ENCODE data around the gene HAGHL.

DNA sequence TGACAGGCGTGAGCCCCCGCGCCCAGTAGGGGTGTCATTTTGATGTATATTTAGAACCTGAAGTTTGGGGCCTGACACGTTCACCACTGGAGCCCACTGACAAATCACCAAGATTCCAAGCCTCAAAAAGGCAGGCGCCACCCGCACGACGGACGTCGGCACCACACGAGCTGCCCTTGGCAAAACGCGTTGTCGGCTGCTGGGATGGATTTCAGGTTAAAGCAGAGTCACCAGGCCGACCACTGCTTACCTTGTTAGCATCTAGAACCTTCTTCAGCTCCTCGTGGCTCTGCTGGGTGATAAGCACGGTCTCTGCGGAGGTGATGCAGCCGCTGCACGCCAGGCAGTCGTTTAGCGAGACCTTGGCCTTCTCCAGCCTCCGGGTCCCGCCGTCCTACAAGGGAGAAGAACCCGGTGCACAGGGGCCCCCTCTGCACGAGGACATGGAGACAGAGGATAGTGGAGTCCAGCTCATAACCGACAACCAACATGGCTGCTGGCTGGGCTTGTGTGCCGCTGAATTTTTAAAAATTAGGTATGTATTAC, 10.1 kb downstream of the HAGHL start:
- TF ChIP-seq RAD21 (IDR thresholded peaks at IDR 0.05; ENCODE audit: low read depth), result no peak
- no peak for TF ChIP-seq POLR2A (IDR thresholded peaks at IDR 0.05; ENCODE audit: borderline replicate concordance, extremely low read depth, insufficient read depth, insufficient read length)
- no peak for TF ChIP-seq TCF7L2 (IDR thresholded peaks at IDR 0.05; ENCODE audit: borderline replicate concordance, extremely low read depth, insufficient read depth, insufficient read length)
- no peak for TF ChIP-seq CTCF (IDR thresholded peaks at IDR 0.05 in 2 of 3, conservative IDR thresholded peaks at IDR 0.05 in 1 of 3; ENCODE audit: borderline replicate concordance in 1 of 3, insufficient read depth in 1 of 3, low read depth in 2 of 3, low read length in 2 of 3)
- no peak for TF ChIP-seq EZH2phosphoT487 (IDR thresholded peaks at IDR 0.05; ENCODE audit: borderline replicate concordance)
